DMS 273 (cell line): ENCODE results near the gene TMEM129.

Source experiments
- DNase-seq: peaks from one replicate; lab custom pipeline; 2025; ENCODE audit not compliant: unreplicated experiment; lab: John Stamatoyannopoulos, UW

Gene TMEM129, protein sequence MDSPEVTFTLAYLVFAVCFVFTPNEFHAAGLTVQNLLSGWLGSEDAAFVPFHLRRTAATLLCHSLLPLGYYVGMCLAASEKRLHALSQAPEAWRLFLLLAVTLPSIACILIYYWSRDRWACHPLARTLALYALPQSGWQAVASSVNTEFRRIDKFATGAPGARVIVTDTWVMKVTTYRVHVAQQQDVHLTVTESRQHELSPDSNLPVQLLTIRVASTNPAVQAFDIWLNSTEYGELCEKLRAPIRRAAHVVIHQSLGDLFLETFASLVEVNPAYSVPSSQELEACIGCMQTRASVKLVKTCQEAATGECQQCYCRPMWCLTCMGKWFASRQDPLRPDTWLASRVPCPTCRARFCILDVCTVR

DNA sequence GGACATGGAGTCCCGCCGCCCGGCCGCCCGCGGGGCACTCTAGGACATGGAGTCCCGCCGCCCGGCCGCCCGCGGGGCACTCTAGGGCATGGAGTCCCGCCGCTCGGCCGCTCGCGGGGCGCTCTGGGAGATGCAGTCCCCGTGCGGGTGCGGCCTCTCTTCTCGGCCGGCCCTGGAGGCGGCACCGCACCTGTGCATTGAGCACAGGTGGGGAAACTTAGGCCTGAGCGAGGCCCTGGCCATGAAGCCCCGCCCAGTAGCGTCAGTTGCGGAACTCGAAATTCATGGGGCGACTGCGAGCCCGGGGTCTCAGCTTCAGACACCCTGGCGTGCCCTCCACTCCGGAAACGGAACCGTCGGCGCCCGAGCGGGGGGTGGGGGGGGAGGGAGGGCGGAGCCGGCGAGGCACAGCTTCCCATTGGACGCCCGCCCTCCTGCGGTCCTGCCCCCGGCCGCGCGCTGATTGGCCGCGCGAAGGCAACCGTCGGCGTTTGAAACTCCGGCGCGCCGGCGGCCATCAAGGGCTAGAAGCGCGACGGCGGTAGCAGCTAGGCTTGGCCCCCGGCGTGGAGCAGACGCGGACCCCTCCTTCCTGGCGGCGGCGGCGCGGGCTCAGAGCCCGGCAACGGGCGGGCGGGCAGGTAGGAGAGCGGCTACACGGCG, at the start of gene TMEM129, which contains the start of gene TACC3:
Gene TMEM129 (minus strand): TSS at position 321 of the 663 bp plus-strand sequence. CDS start 486 bp downstream, outside the sequence.
Gene TACC3 (plus strand): TSS at position 519 of the 663 bp plus-strand sequence. CDS start 1,901 bp downstream, outside the sequence.
- DNase-seq: peak; percentile 96

DNA sequence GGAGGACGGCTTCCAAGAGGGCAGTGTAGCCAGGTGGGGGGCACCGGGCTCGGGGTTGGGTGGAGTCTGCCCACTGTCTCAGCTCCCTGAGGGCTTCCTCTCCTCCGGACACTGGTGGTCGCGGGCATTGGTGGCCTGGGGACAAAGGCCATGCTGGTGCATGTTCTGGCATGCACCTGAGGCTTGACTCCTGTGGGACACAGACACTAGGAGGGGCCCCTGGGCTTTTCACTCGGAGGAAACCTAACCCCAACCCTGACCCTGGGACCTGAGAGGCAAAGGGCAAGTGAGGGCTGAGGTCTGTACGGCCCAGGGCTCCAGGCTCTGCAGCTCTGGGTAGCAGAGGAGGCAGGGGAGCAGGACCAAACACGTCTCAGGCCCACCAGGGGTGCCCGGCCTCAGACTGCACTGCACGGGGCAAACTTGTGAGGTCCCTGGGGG, 49.7 kb upstream of the TMEM129 start:
- no peak for DNase-seq

DNA sequence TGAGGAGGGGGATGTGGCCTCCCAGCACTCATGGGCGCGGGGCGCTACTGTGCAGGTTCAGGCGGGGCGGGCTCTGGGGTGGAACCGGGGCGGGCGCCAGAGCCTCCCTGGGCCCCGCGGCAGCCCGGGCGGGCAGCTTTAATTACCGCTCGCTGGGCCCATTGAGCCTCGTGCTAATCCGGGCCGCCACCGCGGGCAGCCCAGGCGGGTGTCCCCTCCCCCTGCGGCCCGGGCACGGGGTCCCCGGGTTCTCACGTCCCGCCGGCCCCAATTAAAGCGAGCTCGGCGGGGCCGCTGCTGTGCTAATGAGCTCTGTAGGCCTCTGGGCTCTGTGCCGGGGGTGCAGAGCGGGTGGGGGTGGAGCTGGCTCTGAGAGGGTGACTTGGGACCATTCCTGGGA, 49.1 kb upstream of the TMEM129 start:
- peak; percentile 50 for DNase-seq

DNA sequence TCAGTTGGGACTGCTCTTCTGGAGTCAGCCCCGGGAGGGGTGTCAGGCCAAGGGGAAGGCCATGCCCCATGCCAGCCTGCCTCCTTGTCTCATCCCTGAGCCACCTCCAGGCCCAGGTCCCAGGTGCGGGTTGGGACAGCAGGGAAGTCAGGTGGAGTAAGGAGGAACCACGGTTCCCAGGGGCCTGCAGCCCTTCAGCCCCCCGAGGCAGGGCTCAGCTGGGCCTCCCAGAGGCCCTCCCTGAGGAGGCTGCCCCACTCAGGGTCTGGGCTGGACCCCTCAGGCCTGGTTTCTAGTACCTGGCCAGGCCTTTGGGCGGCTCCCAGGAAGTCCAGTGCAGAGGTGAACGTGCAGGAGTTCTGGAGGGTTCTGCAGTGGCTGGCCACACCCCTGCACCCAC, 48.6 kb upstream of the TMEM129 start:
- DNase-seq: no peak

DNA sequence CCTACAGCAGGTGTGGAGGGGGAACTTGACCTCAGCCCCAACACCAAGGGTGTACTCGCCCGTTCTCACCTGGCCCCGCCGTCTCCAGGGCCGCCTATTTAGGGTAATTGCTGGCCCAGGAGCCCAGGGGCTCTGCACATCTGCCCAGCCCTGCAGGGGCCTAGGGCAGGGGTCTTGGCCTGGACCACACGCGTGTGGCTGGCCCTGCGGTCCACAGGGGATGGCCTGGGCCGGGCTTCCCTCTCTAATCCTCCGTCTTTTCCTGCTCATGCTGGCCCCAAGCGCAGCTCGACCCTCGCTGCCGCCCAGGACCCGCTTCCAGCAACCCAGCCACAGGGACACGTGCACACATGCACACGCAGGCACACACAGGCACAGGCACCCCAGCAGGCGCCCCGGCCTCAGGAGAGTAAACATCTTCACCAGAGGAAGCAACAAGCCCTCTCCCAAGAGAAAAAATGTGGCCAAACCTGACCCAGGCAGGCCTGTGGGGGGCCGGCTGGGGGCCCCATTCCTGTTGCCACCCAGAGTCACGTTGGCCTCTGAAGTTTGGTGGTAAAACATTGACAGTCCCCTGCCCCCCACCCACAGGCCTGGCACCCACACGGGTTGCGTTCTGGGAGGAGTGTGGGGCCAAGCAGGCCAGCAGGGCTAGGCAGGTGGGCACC, 47.4 kb upstream of the TMEM129 start:
- no peak for DNase-seq

DNA sequence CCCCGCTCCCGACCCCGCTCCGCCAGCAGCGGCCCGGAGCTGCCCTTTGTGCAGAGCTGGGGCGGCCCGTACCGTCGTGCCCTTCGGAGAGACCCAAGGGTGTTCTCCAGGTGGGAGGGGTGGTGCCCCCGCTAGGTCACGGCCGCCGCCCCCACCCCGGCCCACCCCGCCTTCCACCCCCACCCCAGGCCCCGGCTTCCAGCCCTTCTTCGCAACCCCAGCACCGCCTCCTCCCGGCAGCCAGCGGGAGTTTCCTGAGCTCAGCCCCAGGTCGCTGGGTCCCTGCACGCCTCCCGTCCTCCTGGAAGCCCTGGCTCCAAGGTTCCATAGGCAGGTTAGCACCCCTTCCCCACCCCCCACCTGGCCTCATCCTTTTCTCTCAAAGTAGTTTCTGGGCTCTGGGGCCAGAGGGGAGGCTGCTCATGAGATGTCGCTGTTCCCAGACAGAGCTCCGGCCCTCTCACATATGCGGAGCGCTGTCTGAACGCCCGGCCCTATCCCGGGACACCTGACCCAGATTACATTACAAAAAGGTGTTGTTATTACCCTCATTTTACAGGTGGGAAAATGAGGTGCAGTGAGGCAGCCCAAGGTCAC, 46.7 kb upstream of the TMEM129 start:
- DNase-seq: peak; percentile 73

DNA sequence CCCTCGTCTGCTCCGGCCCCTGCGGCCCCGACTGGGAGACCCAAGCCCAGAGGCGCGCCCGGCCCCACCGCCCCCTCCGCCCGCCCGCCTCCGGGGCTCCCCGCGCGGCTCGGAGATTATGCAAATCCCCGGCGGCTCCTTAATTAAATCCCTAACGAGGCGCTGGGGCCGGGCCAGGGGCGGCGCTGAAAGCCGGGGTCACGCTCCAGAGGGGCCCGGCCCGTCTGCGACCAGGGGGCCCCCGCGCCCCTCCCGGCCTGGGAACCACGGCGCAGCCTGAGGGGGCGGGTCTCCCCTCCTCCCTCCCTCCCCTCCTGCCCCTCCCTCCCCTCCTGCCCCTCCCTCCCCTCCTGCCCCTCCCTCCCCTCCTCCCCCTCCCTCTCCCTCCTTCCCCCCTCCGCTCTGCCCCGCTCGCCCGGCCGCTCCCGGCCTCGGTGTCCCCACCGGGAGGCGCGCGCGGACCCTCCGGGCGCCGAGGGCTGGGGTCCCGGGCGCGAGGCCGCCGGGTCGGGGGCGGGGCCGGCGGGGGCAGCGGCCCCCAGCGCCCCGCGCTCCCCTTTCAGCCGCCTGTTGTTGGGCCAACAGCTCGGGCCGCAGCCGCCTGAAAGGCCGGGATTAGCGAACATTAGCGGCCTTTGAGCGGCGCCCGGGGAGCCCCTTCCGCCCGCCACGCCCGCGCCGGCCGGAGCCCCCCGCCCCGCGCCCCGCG, 46.1 kb upstream of the TMEM129 start:
- DNase-seq: peak; percentile 63

DNA sequence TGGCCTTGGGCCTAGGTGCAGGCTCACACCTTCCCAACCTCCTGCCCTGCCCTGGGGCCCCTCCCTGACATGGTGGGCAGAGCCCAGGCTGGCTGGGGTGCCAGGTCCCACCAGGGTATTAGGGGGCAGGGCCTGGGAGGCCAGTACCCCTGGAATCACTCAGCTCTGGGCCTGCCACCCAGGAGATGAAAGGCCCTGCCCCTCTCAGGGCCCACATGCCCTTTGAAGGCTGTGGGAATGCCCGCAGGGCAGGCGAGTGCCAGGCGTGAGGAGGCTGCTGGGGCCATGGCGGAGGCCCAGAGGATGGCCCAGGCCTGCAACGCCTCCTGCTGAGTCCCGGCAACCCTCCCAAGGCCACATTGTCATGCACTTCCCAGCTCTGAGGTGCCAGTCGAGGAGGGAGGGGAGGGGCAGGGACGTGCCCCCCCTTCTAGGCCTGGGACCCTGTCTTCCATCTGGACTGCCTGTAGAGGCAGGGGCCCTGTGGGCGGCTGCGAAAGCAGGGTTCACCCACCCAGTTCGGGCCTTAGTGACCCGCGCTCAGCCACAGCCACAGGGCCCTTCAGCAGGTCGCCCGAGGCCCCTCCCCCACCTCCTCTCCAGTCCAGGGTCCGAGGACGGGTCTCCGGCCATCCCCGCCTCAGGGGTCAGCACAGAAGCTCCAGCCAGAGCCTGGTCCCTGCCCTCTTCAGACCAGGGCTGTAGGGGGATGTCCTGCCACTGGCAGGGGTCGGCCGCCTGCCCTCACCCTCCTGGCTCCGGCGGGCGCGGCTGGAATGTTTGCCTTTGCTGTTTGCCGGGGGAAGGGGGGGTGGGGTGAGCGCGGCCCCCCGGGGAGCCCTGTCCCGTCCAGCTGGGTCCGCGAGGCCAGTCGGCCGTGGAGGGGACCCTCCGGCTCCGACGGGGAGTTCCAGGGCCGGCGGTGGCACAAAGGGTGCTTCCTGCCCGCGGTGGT, 45.3 kb upstream of the TMEM129 start:
- DNase-seq: peak; percentile 27

DNA sequence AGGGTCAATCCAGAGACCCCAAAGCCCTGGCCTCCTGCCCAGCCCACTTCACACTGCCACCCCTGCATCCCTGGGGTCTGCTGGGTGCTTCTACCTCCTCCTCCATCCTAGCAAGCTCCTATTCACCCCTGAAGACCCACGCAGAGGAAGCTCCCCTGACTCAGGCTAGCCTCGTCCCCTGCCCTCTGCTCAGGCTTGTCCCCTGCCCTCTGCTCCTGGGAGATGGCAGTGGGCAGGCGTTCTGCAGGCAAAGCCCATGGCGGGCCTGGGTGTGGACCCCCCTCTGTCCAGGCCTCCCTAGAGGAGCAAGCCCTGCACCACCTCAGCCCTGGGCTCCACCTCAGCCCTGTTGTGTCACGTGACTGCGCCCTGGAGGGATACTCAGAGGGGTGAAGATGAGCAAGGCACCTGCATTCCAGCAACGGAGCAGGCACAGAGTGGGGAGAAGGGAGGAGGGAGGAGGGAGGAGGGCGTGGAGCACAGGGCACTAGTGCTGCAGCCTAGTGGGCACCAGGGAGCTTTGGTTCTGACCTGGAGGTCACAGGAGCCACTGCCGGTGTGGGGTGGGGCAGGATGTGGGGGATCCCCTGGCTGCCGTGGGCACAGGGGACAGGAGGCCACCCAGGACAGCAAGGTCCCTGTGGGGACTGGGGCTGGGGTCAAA, 44.4 kb upstream of the TMEM129 start:
- DNase-seq: no peak

DNA sequence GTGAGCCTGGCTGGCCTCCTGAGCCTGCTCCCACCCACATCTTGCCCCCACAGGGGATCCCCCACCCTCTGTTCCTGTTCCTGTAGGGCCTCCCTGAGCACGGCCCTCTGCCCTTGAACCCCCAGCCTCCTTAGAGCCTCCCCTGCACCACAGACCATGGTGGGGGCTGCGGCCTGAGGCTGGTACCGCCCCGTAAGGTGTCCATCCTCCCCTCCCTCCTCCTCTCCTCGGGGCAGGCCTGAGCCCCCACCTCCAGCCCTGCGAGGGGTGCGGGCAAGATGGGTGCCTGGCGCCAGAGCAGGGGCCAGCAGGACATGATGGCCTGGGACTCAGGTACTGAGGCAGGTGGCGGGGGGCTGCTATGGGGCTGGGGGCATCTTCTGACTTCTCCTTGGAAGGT, 43.5 kb upstream of the TMEM129 start:
- no peak for DNase-seq

DNA sequence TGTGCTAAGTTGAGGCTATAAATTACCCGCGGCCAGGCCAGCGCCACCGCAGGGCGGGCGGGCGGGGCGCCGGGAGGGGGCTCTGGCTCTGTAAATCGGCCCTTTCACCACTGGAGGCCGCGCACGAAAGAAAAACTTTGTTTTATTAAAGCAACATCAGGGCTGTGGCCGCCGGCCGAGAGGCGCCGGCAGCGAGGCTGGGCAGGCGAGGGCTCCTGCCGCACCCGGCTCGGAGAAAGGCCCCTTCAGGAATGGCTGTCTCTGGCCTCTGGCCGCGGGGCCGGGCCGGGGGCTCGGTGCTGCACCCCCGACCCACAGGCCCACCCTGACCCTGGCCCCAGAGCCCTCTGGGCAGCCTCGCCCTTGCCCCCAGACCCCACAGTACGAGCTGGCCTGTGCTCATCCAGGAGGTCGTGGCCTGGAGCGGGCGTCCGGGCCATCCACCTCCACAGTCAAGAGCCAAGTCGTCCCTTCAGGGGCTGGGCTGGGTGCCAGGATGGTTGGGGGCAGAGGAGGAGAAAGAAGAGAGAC, 42.5 kb upstream of the TMEM129 start:
- DNase-seq: no peak

DNA sequence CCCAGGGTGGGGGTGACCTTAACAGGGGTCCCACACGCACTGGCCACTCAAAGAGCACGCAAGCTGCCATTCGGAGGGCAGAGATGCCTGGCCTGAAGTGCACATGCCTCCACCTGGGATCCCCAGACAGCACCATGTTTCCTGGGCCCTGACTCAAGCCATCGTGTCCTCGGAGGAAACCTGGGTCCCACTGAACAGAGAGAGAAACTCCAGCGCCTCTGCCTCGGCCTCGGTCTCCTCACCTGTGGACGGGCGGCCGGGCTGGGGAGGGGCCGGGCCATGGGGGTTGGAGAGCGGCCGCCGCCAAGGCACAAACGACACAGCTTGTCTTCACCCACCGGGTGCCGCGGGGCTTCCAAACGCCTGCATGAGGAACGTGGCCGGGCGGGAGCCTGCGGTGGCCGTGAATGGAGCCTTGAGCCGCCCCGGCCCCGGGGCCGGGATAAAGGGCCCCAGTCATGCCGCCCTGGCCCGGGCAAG, 42.0 kb upstream of the TMEM129 start:
- DNase-seq: no peak

DNA sequence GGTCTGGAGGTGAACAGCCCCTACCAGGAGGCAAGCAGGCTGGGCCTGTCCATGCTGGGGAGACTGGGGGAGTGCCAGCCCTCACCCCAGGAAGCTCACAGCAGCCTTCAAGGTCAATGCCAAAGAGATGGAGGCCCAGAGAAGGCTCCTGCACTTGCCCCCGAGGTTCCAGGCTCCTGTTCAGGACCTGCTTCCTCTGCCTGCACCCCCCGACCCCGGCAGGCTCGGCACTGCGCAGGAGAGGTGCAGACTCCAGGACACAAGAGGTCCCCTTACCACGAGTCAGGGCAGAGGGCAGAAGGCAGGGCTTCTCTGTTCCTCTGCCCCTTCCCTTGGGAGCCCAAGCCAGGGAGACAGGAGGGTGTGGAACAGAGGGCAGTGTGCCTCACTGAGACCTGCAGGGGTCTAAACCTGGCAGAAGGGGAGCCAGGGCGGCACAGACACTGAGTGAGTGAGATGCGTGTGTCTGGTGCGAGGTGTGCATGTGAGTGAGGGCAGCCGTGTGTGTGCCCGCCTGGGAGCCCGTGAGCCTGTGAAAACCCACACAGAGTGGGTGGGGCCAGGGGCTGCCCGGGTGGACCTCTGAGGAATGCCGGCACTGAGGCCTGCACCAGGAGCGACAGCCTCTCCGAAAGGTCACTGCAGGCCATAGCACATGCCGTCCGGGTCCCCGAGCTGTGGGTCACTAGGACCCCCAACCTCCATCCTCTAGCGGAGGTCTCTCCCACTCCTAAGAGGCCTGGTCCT, 41.3 kb upstream of the TMEM129 start:
- no peak for DNase-seq

DNA sequence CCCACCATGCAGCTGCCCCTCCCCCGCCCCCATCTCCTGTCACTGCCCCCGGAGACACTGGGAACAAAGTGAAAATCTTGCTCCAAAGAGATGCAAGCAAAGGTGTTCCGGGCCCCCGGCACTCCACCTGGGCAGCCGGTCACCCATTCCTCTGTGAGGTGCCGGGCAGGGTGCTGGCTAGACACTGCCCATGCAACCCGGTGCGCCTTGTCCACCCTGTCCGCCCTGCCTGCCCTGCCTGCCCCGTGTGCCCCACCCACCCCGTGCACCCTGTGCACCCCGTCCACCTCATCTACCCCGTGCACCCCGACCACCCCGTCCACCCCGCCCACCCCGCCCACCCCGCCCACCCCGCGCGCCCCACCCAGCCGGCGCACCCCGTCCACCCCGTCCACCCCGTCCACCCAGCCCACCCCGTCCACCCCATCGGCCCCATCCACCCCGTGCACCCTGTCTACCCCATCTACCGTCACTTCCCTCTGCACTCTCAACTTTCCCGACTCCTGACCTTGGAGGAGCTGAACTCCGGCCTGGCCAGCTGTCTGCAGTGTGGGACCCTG, 40.1 kb upstream of the TMEM129 start:
- no peak for DNase-seq

DNA sequence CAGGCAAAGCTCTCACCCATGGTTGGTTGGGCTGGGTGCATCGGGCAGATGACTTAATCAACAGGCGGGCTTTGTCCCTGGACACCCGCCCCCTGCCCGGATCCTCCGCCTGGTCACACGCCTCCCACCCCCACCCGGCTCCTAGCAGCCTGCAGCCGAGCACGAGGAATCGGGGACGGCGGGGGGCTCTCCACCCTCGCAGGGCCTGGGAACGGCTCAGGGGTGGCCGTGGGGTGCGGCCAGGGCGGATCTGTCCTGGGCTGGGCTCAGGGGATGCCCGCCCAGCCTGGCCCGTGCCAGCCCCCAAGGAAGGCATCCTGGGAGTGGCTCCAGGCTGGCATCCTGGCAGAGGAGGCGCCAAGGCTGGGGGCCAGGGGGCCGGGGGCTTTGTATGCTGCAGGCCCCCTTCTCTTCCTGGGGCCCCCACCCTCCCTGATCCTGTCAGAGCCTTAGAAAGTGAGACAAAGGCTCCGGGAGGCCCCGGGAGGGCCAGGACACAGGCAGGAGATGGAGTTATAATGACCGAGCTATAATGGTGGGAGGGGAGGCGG, 39.5 kb upstream of the TMEM129 start:
- no peak for DNase-seq

DNA sequence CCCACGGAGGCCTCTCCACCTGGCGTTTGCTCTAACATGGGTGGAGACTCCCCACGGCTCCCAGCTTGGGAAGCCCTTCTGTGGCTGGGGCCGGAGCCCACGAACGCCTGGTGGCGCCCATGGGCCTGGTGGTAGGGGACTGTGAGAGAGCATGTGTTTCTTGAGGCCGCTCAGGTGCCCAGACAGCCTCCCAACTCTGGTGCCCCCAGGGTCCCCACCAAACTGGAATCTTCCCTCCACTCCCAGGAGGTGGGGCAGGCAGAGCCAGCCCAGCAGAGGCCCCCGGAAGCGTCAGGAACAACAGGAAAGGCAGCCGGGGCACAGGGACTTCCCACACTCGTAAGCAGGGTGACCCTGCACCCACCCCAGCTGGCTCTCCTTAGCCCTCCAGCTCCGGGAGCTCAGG, 38.7 kb upstream of the TMEM129 start:
- no peak for DNase-seq

DNA sequence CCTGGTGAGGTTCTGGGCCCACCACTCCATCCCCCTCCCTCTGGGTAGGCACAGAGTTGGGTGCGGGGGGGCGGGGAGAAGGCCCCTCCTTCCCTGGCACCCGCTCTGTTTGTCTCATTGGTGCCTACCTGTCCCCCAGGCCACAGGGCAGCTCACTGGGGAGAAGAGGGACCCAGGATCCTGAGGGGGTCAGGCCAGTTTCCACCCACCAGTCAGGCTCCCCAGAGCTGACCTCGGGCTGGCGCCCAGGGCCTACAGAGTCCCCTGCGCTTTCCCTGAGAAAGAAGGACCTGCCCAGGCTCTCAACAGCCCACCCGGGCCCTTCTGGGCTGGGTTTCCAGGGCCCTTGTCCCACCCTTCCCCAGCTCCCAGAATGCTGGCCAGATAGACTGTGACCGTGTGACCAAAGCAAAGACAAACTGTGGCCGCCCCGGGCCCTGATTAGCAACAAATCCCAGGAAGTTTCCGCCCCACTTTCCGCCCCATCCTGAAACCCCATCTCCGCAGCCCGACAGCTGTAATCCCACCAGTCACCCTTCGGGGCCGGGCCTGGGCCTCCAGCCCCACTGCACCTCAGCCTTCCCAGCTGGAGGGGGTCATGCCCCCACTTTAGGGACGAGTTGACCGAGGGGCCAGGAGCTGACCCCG, 38.2 kb upstream of the TMEM129 start:
- no peak for DNase-seq
